Stimulated activated CD4-positive, alpha-beta T cell treated with anti-CD3 and anti-CD28 coated beads, TNF-alpha, amount 100 ng/mL, for 24 hours (primary cell): ENCODE measurements around the gene JOSD2.
A peak's percentile ranks its signal among the peaks of the same experiment; 100 is the strongest.
"Not testable (repeated sequence)": the region's sequence is repeated elsewhere in the genome, so short reads cannot be mapped to it uniquely, and the experiment has no call there.

ENCODE experiments used
- DNase-seq, 3 experiments: peaks; one replicate each; pipeline ENCODE4 v3.0.0-alpha.2; 2020; ENCODE audit warnings: low read depth in 3 of 3

Gene JOSD2

GRCh38 chr19:50478901-50479715, 31.9 kb downstream of the JOSD2 start:
- peak in 1 of 3 experiments; percentile 25 for DNase-seq

GRCh38 chr19:50477751-50478515, 33.1 kb downstream of the JOSD2 start:
- DNase-seq, result no peak

GRCh38 chr19:50476907-50477238, 34.1 kb downstream of the JOSD2 start:
- DNase-seq, result no peak

- DNase-seq, result peak; percentile 87 to 94 (median 90)
These were observed 34.6 kb downstream of the JOSD2 start, which contains the start of the genes EMC10 and GARIN5A for GRCh38 chr19:50476224-50476906. Gene EMC10, plus strand, starts transcription at chr19:50476507. Its CDS starts 38 bp downstream, at chr19:50476545. Gene GARIN5A, minus strand, starts transcription at chr19:50476848. Its CDS starts 460 bp downstream, at chr19:50476388.

- DNase-seq, result no peak
These were observed 35.2 kb downstream of the JOSD2 start for GRCh38 chr19:50475736-50476223.

- no peak for DNase-seq
These were observed 35.9 kb downstream of the JOSD2 start for GRCh38 chr19:50475101-50475568.

- not testable (repeated sequence) for DNase-seq
These were observed 37.7 kb downstream of the JOSD2 start for GRCh38 chr19:50473336-50473735.

- DNase-seq, result no peak
These were observed 42.2 kb downstream of the JOSD2 start for GRCh38 chr19:50468818-50469217.

- no peak for DNase-seq
These were observed 43.4 kb downstream of the JOSD2 start for GRCh38 chr19:50467566-50467965.

- DNase-seq, result no peak
These were observed 44.3 kb downstream of the JOSD2 start for GRCh38 chr19:50466706-50467039.

GRCh38 chr19:50465986-50466705, 44.8 kb downstream of the JOSD2 start:
- no peak for DNase-seq

- no peak for DNase-seq
These were observed 46.0 kb downstream of the JOSD2 start for GRCh38 chr19:50465000-50465399.

- no peak for DNase-seq
These were observed 46.6 kb downstream of the JOSD2 start for GRCh38 chr19:50464348-50464747.

- DNase-seq, result no peak
These were observed 48.0 kb downstream of the JOSD2 start for GRCh38 chr19:50462970-50463369.

- DNase-seq, result peak in 2 of 3 experiments; percentile 37 to 58
These were observed 49.7 kb downstream of the JOSD2 start for GRCh38 chr19:50461066-50461875.

GRCh38 chr19:50460161-50460765, 50.7 kb downstream of the JOSD2 start:
- peak in 1 of 3 experiments; percentile 9 for DNase-seq

- no peak for DNase-seq
These were observed 51.4 kb downstream of the JOSD2 start for GRCh38 chr19:50459638-50460037.

GRCh38 chr19:50459067-50459456, 51.9 kb downstream of the JOSD2 start:
- DNase-seq, result no peak

GRCh38 chr19:50458396-50459066, 52.5 kb downstream of the JOSD2 start:
- DNase-seq, result no peak

GRCh38 chr19:50457300-50457699, 53.7 kb downstream of the JOSD2 start:
- DNase-seq, result no peak
